Epidermal melanocyte (primary cell): Measurements from ENCODE around the gene IER5.

Experiments
- DNase-seq: peaks from one replicate; pipeline ENCODE4 v3.0.0; 2011; ENCODE audit warnings: low spot score; ENCODE audit not compliant: insufficient read length

The IER5 gene

GRCh38 chr1:181095763-181096184 is 7.3 kb downstream of the IER5 start:
- DNase-seq, result no peak

GRCh38 chr1:181097242-181097641 is 8.7 kb downstream of the IER5 start:
- no peak for DNase-seq

- no peak for DNase-seq
Observed at GRCh38 chr1:181099152-181100014, 10.9 kb downstream of the IER5 start.

GRCh38 chr1:181100015-181100905 is 11.8 kb downstream of the IER5 start:
- no peak for DNase-seq

- no peak for DNase-seq
Observed at GRCh38 chr1:181100934-181101333, 12.4 kb downstream of the IER5 start.

- no peak for DNase-seq
Observed at GRCh38 chr1:181101581-181102226, 13.2 kb downstream of the IER5 start.

- DNase-seq, result no peak
Observed at GRCh38 chr1:181102841-181103240, 14.3 kb downstream of the IER5 start.

GRCh38 chr1:181103399-181103798 is 14.9 kb downstream of the IER5 start:
- no peak for DNase-seq

- DNase-seq, result no peak
Observed at GRCh38 chr1:181104042-181104789, 15.7 kb downstream of the IER5 start.

- DNase-seq, result no peak
Observed at GRCh38 chr1:181104790-181105133, 16.3 kb downstream of the IER5 start.

- peak; percentile 92 for DNase-seq
Observed at GRCh38 chr1:181105134-181106021, 16.9 kb downstream of the IER5 start.

GRCh38 chr1:181106022-181106312 is 17.5 kb downstream of the IER5 start:
- DNase-seq, result no peak

- DNase-seq, result no peak
Observed at GRCh38 chr1:181106479-181106878, 18.0 kb downstream of the IER5 start.

GRCh38 chr1:181107711-181108110 is 19.2 kb downstream of the IER5 start:
- DNase-seq, result no peak

GRCh38 chr1:181108304-181108867 is 19.9 kb downstream of the IER5 start:
- DNase-seq, result no peak

- DNase-seq, result no peak
Observed at GRCh38 chr1:181110013-181110412, 21.5 kb downstream of the IER5 start.

- no peak for DNase-seq
Observed at GRCh38 chr1:181111559-181111958, 23.1 kb downstream of the IER5 start.

GRCh38 chr1:181112071-181112929 is 23.8 kb downstream of the IER5 start:
- DNase-seq, result peak; percentile 56

GRCh38 chr1:181113059-181113641 is 24.6 kb downstream of the IER5 start:
- no peak for DNase-seq
